ENCODE results near the gene IPO4.
A peak's percentile ranks its signal among the peaks of the same experiment; 100 is the strongest.

The IPO4 gene

GRCh38 chr14:24192933-24193332 lies 4.3 kb upstream of the IPO4 start:
- no peak for DNase-seq

DNA sequence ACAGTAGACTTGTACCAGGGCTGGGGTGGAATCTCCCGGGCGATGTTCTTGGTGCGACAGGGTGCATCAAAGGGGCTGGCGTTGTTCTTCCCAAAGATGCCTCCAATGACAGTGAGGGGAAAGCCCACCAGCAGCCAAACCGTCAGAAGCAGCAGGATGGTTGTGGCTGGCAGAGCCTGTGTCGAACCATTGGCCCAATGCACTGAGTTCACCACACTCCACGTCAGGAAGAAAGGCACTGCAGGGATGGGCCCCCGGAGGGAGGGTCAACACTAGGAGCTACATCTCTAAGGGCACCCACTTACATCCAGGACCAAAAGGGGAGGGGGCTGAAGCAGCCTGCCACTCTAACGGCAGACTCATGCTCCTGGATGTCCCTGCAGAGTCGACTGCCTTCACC lies 1.8 kb upstream of the IPO4 start:
- DNase-seq = no peak

DNA sequence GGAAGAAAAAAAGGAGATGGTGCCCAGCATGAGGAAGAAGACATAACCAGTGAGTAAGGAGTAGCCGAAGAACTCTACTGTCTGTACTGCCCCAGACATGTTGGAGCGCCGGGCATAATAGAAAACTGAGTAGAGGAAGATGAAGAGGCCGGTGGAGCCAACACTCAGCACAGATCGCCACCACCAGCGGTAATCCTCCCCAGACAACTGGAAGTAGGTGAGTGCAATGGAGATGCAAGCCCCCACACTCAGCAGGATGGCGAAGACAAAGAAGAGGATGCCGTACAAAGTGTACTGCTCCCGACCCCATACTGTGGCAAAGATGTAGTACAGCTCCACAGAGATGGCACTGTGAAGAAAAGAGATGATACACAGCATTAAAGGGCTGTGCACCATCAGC lies 844 bp upstream of the IPO4 start:
- DNase-seq = no peak

DNA sequence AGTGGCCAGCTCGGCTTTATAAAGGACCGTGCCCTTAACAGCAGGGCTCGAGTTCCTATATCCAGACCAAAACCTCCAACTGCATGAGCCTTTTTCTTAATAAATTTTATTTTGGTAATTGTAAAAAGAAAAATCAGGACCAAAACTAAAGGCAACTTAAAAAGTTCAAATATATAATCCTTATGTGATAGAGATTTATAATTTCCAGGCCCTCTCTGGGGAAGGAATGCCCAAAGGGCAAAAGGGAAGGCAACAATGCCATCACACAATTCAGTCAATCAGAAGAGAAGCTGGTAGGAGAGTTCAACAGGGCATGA lies 401 bp upstream of the IPO4 start:
- no peak for DNase-seq

DNA sequence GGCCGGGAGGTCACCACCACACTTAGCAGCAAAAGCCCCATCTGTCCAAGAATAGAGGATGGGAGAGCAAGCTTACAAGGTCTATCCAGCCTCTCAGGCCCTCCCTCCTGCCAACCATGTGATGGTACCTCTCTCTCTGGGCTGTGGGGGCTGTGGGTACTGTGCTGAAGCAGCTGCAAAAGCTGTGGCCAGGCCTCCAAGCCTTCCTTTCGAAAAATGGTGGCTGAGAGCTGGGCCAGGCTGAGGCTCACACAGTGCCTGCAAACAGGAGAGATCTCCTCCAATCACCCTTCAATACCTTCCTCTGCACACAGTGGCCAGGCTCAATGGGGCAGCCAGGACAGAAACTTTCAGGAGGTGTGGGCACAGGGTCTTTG lies 1.1 kb downstream of the IPO4 start:
- DNase-seq = no peak

DNA sequence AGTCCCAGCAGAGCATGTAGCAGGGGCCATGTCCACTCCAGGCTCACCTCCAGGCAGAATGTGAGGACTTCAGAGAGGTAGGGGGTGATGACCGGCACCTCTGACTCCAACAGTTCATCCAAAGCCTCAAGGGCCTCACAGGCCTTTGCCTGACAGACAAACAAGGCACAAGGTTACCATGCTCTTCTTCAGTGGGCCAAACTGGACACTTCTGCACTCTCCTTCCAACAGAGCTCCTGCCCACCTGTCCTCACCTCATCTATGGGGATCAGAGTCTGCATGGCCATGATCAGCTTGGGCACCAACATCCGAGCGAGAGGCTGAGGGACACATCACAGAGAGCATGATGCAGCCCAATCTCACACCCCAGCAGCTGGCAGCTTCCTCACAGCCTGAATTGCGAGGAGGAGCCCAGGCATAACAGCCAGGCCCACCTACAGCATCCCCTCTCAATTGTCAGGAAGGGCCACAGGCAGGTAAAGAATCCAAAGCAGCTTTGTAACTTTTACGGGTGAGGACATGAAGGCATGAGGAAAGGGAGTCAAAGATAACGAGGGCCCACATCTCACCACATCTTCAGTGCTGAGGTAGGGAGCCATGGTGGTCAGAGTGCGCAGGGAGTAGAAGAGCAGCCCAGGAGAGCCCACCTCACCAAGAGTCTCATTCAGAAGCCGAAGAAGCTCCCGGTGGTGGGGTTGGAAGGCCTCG lies 1.6 kb downstream of the IPO4 start:
- no peak for DNase-seq

- no peak for DNase-seq
Measured at GRCh38 chr14:24185741-24186140, 2.9 kb downstream of the IPO4 start.

DNA sequence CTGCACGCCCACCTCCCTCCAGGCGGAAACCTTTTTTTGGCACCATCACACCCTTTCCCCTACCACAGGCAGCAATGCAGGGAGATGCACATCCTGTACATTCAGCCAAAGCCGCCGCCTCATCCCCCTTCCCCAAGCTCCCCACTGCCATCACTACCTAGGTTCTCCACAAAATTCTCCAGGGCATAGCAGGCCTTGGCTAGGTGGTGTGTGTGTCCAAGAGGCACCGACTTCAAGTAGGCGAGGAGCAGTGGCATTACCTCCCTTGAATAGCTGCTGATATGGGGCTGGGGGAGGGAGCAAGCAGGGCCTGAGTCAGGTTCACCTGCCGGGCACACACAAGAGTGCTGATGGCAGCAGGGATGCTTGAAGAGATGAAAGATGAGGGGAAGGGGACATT lies 3.6 kb downstream of the IPO4 start:
- no peak for DNase-seq

DNA sequence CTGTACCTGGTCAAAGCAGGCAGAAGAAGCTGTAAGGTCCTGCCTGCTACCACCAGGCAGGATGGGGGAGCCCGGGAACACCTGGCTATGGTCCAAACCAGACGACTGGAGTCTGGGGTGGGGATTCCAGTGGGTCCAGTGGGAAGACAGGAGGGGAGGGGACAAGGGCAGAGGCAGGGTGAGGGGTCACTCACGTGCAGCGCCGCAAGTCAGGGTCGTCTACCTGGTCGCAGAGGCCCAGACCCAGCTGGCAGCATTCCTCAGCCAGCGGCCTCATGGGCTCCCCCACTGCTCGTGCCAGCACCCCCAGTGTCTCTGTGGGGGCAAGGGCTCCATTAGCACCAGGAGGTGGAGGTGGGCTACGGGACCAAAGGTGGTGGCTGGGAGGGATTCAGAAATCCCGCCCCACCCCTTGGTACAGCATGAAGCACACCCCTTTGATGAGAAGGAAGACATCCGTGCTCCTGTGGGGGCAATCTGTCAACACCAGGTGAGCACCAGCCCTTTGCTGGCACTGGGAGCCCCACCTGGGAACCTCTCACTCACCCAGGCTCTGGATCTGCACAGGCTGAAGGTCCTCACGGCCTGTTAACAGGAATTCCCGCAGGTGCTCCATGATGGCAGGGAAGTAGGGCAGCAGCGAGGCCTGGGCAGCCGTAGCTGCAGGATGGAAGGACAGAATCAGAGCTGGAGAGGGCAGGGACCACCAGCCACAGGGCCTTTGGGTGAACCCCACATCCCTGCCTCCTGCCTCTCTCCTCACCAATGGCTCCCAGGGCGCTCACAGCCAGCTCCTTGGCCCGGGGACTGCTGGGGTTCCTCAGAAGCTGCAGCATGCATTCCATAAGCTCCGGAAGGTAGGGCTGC lies 4.3 kb downstream of the IPO4 start:
- DNase-seq = no peak

DNA sequence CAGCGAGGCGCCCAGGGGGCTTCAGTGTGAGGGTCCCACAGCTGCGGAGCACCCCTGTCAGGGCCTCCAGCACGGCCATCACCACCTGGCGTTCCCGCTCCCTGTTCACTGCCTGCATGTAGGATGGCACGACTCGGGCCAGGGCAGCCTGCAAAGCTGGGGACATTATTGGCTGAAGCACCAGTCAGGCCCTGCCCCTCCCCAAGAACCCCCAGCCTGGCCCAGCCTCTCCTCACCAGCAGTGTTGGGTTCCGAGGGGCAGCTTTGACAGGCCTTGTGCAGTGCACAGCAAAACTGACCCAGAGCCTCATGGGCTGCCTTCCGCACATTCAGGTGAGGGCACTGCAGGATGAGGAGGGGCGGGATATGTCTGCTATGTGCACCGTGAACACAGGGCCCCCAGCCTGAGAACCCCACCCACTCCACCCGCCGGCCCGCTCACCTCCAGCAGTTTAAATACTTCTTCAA lies 5.6 kb downstream of the IPO4 start:
- no peak for DNase-seq

DNA sequence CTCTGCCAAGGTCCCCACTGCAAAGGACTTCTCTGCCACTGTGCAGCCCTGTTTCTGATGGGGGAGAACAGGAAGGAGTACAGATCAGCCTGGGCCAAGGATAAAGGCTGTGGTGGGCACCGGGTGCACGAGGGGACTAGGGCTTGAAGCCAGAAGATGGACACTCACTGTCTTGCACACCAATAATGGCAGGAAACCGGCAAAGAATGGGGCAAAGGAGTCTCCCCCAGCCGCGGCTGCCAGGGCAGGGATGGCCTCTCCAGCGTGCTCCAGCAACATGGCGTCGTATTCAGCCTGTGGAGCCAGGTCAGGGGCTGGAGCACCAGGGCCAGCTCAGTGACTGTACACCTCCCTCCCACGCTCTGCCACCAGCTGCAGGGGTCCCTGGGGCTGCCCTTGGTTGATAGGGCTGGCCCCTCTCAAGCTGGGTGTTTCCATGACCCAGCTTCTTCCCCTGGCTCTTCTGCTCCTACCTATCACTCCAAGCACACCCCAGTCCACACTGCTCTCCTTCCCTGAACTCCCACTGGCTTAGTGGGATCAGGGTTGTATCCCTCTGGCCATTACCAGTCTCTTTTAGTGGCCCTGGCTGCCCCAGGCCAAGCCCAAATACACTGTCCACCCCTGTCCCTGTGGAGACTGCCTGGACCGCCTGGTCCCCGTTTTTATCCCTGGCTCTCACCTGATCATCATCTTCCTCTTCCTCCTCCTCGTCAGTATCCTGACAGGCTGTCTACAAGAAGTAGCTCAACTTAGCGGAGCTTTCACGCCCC lies 6.3 kb downstream of the IPO4 start:
- DNase-seq = no peak

- no peak for DNase-seq
Measured at GRCh38 chr14:24181371-24182077, 7.1 kb downstream of the IPO4 start.

GRCh38 chr14:24179961-24180796 lies 8.4 kb downstream of the IPO4 start:
- peak; percentile 58 for DNase-seq

DNA sequence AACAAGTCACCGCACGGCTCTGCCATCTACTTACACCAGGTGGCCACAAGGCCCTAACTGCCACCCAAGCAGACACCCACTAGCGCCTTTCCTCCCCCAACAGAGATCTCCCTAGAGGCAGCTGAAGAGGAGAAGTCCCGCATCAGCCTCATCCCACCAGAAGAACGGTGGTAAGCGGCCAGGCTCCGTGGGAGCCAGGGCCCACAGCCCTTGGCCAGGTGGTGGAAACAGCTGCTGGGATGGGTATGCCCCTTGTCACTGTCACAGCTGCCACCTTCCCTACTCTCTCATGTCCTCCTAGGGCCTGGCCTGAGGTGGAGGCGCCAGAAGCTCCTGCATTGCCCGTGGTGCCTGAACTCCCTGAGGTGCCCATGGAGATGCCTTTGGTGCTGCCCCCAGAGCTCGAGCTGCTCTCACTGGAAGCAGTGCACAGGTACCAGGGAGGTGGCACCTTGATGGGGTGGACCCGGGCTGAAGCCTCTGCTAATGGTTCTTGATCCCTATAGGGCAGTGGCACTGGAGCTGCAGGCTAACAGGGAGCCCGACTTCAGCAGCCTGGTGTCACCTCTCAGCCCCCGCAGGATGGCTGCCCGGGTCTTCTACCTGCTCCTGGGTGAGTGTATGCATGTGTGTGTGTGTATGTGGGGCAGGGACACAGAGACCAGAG lies 9.2 kb downstream of the IPO4 start:
- peak; percentile 43 for DNase-seq

GRCh38 chr14:24178399-24179178 lies 10.0 kb downstream of the IPO4 start:
- DNase-seq = no peak

- no peak for DNase-seq
Measured at GRCh38 chr14:24177891-24178290, 10.7 kb downstream of the IPO4 start.

DNA sequence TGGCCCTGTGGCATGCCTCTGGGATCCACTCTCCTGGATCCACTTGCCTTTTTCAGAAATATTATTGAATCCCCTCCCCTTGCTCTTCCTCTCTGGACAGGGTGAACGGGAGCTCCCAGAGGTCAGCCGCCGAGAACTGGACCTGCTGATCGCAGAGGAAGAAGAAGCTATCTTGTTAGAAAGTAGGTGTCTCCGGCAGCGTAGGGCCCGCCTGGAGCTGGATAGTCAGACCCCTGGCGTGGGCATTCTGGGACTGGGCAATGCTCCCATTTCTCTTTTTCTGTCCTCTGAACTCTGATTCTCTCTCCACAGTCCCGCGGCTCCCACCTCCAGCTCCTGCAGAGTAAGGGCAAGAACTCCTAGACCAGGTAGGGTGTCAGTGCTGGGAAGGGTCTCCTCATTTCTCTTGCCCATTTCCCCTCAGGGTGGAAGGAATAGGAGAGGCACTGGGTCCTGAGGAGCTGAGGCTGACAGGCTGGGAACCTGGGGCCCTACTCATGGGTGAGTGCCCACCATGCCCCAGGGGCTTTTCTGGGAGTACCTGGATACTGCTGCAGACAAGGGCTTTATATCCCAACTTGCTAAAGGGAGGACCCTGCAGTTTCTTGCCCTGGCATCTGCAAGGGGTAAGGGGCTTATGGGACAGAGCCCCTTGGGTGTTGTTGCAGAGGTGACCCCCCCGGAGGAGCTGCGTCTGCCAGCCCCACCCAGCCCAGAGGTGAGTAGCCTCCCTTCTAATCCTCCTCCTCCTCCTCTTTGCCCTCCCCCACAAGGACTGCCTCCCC lies 11.4 kb downstream of the IPO4 start:
- no peak for DNase-seq

DNA sequence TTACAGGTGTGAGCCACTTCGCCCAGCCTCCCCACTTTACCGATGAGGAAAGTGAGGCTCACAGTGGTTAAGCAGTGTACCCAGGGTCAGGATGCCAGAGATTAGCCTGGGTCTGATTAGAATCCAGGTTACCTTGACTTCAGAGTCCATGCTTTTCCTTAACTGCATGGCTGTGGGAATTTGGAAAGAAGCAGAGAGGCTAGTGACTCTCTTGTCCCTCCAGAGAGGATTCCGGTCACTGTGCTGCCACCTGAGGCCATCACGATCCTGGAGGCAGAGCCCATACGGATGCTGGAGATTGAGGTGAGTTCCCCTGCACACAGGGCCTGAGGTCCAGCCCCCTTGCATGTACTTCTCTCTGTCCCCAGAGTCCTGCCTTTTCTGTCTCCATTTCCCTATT lies 12.0 kb downstream of the IPO4 start:
- no peak for DNase-seq

GRCh38 chr14:24172871-24173281 lies 15.7 kb downstream of the IPO4 start:
- peak; percentile 60 for DNase-seq
